ENCODE measurements around the gene BBS10. TPM values are rescaled to one million over a fixed set of nuclear protein-coding genes. Genes with fewer than 3 reads are reported as not detected.
"Not testable (repeated sequence)": the region's sequence is repeated elsewhere in the genome, so short reads cannot be mapped to it uniquely, and the experiment has no call there.

Gene BBS10
- total RNA-seq, 1 donor from 2014 or later: 14.8 TPM

GRCh38 chr12:76366163-76366562 lies 17.9 kb upstream of the BBS10 start:
- H3K9me3 Mint-ChIP-seq: no peaks in the 10 kb centered on the region
- H3K4me3 Mint-ChIP-seq: no peak overlapping the region
- no peak overlapping the region for H3K27ac Mint-ChIP-seq
- TF ChIP-seq, protein P1, sequence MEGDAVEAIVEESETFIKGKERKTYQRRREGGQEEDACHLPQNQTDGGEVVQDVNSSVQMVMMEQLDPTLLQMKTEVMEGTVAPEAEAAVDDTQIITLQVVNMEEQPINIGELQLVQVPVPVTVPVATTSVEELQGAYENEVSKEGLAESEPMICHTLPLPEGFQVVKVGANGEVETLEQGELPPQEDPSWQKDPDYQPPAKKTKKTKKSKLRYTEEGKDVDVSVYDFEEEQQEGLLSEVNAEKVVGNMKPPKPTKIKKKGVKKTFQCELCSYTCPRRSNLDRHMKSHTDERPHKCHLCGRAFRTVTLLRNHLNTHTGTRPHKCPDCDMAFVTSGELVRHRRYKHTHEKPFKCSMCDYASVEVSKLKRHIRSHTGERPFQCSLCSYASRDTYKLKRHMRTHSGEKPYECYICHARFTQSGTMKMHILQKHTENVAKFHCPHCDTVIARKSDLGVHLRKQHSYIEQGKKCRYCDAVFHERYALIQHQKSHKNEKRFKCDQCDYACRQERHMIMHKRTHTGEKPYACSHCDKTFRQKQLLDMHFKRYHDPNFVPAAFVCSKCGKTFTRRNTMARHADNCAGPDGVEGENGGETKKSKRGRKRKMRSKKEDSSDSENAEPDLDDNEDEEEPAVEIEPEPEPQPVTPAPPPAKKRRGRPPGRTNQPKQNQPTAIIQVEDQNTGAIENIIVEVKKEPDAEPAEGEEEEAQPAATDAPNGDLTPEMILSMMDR (conservative IDR thresholded peaks at IDR 0.05): no peak
- H3K36me3 Mint-ChIP-seq: peaks cover 68% of the 10 kb centered on the region
- H3K27me3 Mint-ChIP-seq: no peaks in the 10 kb centered on the region
- no peaks in the 10 kb centered on the region for H3K4me1 Mint-ChIP-seq (ENCODE audit: unreplicated experiment)
- no peak for DNase-seq (ENCODE audit: extremely low spot score, unreplicated experiment)

GRCh38 chr12:76364131-76364530 lies 15.9 kb upstream of the BBS10 start:
- H3K9me3 Mint-ChIP-seq; H3K27ac Mint-ChIP-seq; DNase-seq (ENCODE audit: extremely low spot score, unreplicated experiment); H3K27me3 Mint-ChIP-seq; H3K4me1 Mint-ChIP-seq (ENCODE audit: unreplicated experiment); H3K4me3 Mint-ChIP-seq: not testable (repeated sequence)
- H3K36me3 Mint-ChIP-seq: peaks cover 73% of the 10 kb centered on the region

DNA sequence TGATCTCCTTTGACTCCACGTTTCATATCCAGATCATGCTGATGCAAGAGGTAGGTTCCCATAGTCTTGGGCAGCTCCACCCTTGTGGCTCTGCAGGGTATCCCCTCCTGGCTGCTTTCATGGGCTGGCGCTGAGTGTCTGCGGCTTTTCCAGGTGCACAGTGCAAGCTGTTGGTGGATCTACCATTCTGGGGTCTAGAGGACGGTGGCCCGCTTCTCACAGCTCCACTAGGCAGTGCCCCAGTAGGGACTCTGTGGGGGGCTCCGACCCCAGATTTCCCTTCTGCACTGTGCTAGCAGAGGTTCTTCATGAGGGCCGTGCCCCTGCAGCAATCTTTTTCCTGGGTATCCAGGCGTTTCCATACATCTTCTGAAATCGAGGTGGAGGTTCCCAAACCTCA lies 12.1 kb upstream of the BBS10 start:
- Mint-ChIP-seq H3K27me3 (no peaks in the 10 kb centered on the region), H3K9me3 (no peaks in the 10 kb centered on the region), H3K4me1 (ENCODE audit: unreplicated experiment) (no peaks in the 10 kb centered on the region), H3K27ac (no peak overlapping the region), H3K4me3 (no peak overlapping the region), H3K36me3 (peaks cover 49% of the 10 kb centered on the region)
- DNase-seq (ENCODE audit: extremely low spot score, unreplicated experiment): no peak
- TF ChIP-seq, protein P1 (conservative IDR thresholded peaks at IDR 0.05): no peak

- Mint-ChIP-seq H3K4me3 (no peak overlapping the region), H3K36me3 (peaks cover 21% of the 10 kb centered on the region), H3K9me3 (no peaks in the 10 kb centered on the region), H3K27me3 (no peaks in the 10 kb centered on the region), H3K4me1 (ENCODE audit: unreplicated experiment) (no peaks in the 10 kb centered on the region), H3K27ac (no peak overlapping the region)
- TF ChIP-seq, protein P1 (conservative IDR thresholded peaks at IDR 0.05): no peak
- DNase-seq (ENCODE audit: extremely low spot score, unreplicated experiment): no peak
These were observed 7.9 kb upstream of the BBS10 start for GRCh38 chr12:76356071-76356470.

- peaks cover 30% of the 10 kb centered on the region for H3K4me1 Mint-ChIP-seq (ENCODE audit: unreplicated experiment)
- no peak for DNase-seq (ENCODE audit: extremely low spot score, unreplicated experiment)
- no peaks in the 10 kb centered on the region for H3K9me3 Mint-ChIP-seq
- peak overlapping the region; percentile 97 for H3K4me3 Mint-ChIP-seq
- no peaks in the 10 kb centered on the region for H3K36me3 Mint-ChIP-seq
- TF ChIP-seq, protein P1 (conservative IDR thresholded peaks at IDR 0.05): peak; percentile 47
- no peaks in the 10 kb centered on the region for H3K27me3 Mint-ChIP-seq
- peak overlapping the region; percentile 87 for H3K27ac Mint-ChIP-seq
These were observed 1.3 kb downstream of the BBS10 start for GRCh38 chr12:76346798-76347420.

DNA sequence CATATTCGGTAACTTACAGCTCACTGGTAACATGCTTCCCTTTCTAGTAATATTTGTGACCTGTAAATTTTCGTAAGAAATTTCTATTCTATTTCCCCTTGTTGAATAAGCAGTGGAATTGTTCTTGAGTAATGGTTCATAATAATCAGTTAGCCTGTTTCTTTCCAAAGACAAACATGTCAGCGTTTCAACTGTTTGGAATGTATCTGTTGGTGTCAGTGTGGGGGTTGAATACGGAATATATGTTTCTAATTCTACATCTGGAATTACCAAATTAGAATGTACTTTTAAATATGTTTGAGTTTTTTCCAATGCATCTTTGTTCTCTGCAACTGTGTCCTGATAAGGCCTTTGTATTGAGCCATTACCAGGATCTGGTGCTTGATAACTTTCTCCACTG lies 2.0 kb downstream of the BBS10 start:
- Mint-ChIP-seq H3K27ac (no peak overlapping the region), H3K4me1 (ENCODE audit: unreplicated experiment) (peaks cover 30% of the 10 kb centered on the region), H3K36me3 (no peaks in the 10 kb centered on the region), H3K9me3 (no peaks in the 10 kb centered on the region), H3K27me3 (peaks cover under 1% of the 10 kb centered on the region), H3K4me3 (peak overlapping the region; percentile 34)
- DNase-seq (ENCODE audit: extremely low spot score, unreplicated experiment): no peak
- TF ChIP-seq, protein P1 (conservative IDR thresholded peaks at IDR 0.05): no peak
